SK-N-SH treated with all-trans-retinoic acid at 6 μM for 48 hours (cell line): Measurements from ENCODE around the gene NTM.

Source experiments
- ATAC-seq: fragments of 200-7000 bp; cut with Tn5 transposase; 3 replicates; pipeline ENCODE4 v1.9.1; 2020; ENCODE audit warnings: mild to moderate bottlenecking, moderate library complexity
- ARNTL ChIP-seq: fragments of 450-650 bp; formaldehyde crosslinking; IDR thresholded peaks from 2 replicates; pipeline ENCODE4 v1.5.0; 2020; ENCODE audit warnings: low read depth, mild to moderate bottlenecking, moderate library complexity, borderline replicate concordance
- BACH2 ChIP-seq: fragments of 250-450 bp; sonication (Bioruptor Pico); IDR thresholded peaks from 2 replicates; pipeline ENCODE4 v1.9.0; 2021; ENCODE audit warnings: mild to moderate bottlenecking, borderline replicate concordance
- ESRRG ChIP-seq: fragments of 250-450 bp; sonication (Bioruptor Pico); IDR thresholded peaks from 2 replicates; pipeline ENCODE4 v1.6.1; 2021; ENCODE audit warnings: mild to moderate bottlenecking
- GLIS3 ChIP-seq: fragments of 250-450 bp; sonication (Bioruptor Pico); IDR thresholded peaks from 2 replicates; pipeline ENCODE4 v1.5.0; 2020; ENCODE audit warnings: mild to moderate bottlenecking, moderate library complexity
- ISL1 ChIP-seq: fragments of 250-450 bp; sonication (Bioruptor Pico); IDR thresholded peaks from 2 replicates; pipeline ENCODE4 v2.1.2; 2022; ENCODE audit warnings: mild to moderate bottlenecking, moderate library complexity
- OSR1 ChIP-seq: fragments of 250-450 bp; sonication (Bioruptor Pico); IDR thresholded peaks from 2 replicates; pipeline ENCODE4 v1.8.0; 2022; ENCODE audit warnings: moderate library complexity, mild to moderate bottlenecking, inconsistent platforms
- PPARA ChIP-seq: fragments of 250-450 bp; sonication (Bioruptor Pico); IDR thresholded peaks from 2 replicates; pipeline ENCODE4 v1.5.0; 2020; ENCODE audit warnings: mild to moderate bottlenecking, borderline replicate concordance
- RARB ChIP-seq: fragments of 250-450 bp; sonication (Bioruptor Pico); IDR thresholded peaks from 2 replicates; pipeline ENCODE4 v1.8.0; 2021; ENCODE audit warnings: mild to moderate bottlenecking, moderate library complexity
- SNAI2 ChIP-seq: fragments of 250-450 bp; sonication (Bioruptor Pico); IDR thresholded peaks from 2 replicates; pipeline ENCODE4 v1.5.0; 2020; ENCODE audit warnings: mild to moderate bottlenecking, moderate library complexity
- TCF4 ChIP-seq: fragments of 250-450 bp; sonication (Bioruptor Pico); IDR thresholded peaks from 2 replicates; pipeline ENCODE4 v1.8.0; 2021; ENCODE audit warnings: mild to moderate bottlenecking, moderate library complexity, borderline replicate concordance
- TOX ChIP-seq: fragments of 250-450 bp; sonication (Bioruptor Pico); IDR thresholded peaks from 2 replicates; pipeline ENCODE4 v1.8.0; 2021; ENCODE audit warnings: mild to moderate bottlenecking, moderate library complexity, borderline replicate concordance
- ZC3H10 ChIP-seq: fragments of 250-450 bp; sonication (Bioruptor Pico); IDR thresholded peaks from 2 replicates; pipeline ENCODE4 v1.5.1; 2021; ENCODE audit warnings: mild to moderate bottlenecking, moderate library complexity
- ZFP3 ChIP-seq: fragments of 250-450 bp; sonication (Bioruptor Pico); IDR thresholded peaks from 2 replicates; pipeline ENCODE4 v1.5.0; 2020; ENCODE audit warnings: mild to moderate bottlenecking, moderate library complexity
- ZNF565 ChIP-seq: fragments of 450-650 bp; formaldehyde crosslinking; conservative IDR thresholded peaks from 2 replicates; pipeline ENCODE4 v1.5.0; 2020; ENCODE audit warnings: low read depth, mild to moderate bottlenecking, moderate library complexity
- ZNF70 ChIP-seq: fragments of 450-650 bp; formaldehyde crosslinking; IDR thresholded peaks from 2 replicates; pipeline ENCODE4 v1.5.0; 2020; ENCODE audit warnings: mild to moderate bottlenecking, moderate library complexity
- ZNF8 ChIP-seq: fragments of 450-650 bp; formaldehyde crosslinking; IDR thresholded peaks from 2 replicates; pipeline ENCODE4 v1.5.0; 2020; ENCODE audit warnings: mild to moderate bottlenecking, moderate library complexity
- TF ChIP-seq, protein P1 (sequence below): fragments of 250-450 bp; sonication (Bioruptor Pico); IDR thresholded peaks from 2 replicates; pipeline ENCODE4 v1.8.0; 2021; ENCODE audit warnings: low read depth, mild to moderate bottlenecking, moderate library complexity, borderline replicate concordance
- TF ChIP-seq, protein P2 (sequence below): fragments of 250-450 bp; sonication (Bioruptor Pico); IDR thresholded peaks from 2 replicates; pipeline ENCODE4 v1.8.0; 2020; ENCODE audit warnings: mild to moderate bottlenecking, moderate library complexity, borderline replicate concordance
- TF ChIP-seq, protein P3 (sequence below): fragments of 250-450 bp; sonication (Bioruptor Pico); IDR thresholded peaks from 2 replicates; pipeline ENCODE4 v1.5.1; 2020; ENCODE audit warnings: low read depth, mild to moderate bottlenecking, moderate library complexity
- TF ChIP-seq, protein P4 (sequence below): fragments of 250-450 bp; sonication (Bioruptor Pico); IDR thresholded peaks from 2 replicates; pipeline ENCODE4 v1.5.1; 2021; ENCODE audit warnings: mild to moderate bottlenecking, moderate library complexity

NTM gene

DNA sequence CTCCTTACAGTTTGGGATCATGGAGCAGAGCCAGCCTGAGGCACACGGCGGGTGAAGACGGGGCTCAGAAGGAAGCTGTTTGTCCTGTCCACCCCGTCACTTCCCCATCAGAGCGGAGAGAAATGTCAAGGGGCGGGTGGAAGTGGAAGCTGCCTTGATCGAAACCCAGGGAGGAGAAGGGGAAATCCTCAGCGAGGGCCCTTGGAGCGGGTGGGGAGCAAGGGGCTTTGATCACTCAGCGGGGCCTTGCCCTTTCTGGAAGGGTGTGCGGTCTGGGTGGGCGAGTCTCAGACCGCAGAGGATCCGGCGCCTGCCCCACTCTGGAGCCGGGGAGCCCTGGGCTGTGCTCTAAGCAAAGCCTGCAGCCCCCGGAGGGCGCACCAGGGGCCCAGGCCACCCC, 320.4 kb downstream of the NTM start:
- ATAC-seq: no peak
- TF ChIP-seq, protein P1, sequence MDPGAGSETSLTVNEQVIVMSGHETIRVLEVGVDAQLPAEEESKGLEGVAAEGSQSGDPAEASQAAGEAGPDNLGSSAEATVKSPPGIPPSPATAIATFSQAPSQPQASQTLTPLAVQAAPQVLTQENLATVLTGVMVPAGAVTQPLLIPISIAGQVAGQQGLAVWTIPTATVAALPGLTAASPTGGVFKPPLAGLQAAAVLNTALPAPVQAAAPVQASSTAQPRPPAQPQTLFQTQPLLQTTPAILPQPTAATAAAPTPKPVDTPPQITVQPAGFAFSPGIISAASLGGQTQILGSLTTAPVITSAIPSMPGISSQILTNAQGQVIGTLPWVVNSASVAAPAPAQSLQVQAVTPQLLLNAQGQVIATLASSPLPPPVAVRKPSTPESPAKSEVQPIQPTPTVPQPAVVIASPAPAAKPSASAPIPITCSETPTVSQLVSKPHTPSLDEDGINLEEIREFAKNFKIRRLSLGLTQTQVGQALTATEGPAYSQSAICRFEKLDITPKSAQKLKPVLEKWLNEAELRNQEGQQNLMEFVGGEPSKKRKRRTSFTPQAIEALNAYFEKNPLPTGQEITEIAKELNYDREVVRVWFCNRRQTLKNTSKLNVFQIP: no peak
- TF ChIP-seq PPARA (CRISPR knock-in tag): no peak
- TF ChIP-seq RARB (CRISPR knock-in tag): no peak
- no peak for TF ChIP-seq ZNF8
- TF ChIP-seq, protein P2, sequence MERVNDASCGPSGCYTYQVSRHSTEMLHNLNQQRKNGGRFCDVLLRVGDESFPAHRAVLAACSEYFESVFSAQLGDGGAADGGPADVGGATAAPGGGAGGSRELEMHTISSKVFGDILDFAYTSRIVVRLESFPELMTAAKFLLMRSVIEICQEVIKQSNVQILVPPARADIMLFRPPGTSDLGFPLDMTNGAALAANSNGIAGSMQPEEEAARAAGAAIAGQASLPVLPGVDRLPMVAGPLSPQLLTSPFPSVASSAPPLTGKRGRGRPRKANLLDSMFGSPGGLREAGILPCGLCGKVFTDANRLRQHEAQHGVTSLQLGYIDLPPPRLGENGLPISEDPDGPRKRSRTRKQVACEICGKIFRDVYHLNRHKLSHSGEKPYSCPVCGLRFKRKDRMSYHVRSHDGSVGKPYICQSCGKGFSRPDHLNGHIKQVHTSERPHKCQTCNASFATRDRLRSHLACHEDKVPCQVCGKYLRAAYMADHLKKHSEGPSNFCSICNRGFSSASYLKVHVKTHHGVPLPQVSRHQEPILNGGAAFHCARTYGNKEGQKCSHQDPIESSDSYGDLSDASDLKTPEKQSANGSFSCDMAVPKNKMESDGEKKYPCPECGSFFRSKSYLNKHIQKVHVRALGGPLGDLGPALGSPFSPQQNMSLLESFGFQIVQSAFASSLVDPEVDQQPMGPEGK: no peak
- no peak for TF ChIP-seq GLIS3 (CRISPR knock-in tag)
- no peak for TF ChIP-seq ESRRG (CRISPR knock-in tag)
- TF ChIP-seq TOX (CRISPR knock-in tag): no peak
- TF ChIP-seq BACH2: no peak
- TF ChIP-seq ZNF70 (CRISPR knock-in tag): no peak
- TF ChIP-seq ISL1 (CRISPR knock-in tag): no peak
- no peak for TF ChIP-seq OSR1 (CRISPR knock-in tag)
- TF ChIP-seq ZC3H10: no peak
- TF ChIP-seq TCF4 (CRISPR knock-in tag): no peak
- TF ChIP-seq, protein P3, sequence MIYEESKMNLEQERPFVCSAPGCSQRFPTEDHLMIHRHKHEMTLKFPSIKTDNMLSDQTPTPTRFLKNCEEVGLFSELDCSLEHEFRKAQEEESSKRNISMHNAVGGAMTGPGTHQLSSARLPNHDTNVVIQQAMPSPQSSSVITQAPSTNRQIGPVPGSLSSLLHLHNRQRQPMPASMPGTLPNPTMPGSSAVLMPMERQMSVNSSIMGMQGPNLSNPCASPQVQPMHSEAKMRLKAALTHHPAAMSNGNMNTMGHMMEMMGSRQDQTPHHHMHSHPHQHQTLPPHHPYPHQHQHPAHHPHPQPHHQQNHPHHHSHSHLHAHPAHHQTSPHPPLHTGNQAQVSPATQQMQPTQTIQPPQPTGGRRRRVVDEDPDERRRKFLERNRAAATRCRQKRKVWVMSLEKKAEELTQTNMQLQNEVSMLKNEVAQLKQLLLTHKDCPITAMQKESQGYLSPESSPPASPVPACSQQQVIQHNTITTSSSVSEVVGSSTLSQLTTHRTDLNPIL (CRISPR knock-in tag): no peak

DNA sequence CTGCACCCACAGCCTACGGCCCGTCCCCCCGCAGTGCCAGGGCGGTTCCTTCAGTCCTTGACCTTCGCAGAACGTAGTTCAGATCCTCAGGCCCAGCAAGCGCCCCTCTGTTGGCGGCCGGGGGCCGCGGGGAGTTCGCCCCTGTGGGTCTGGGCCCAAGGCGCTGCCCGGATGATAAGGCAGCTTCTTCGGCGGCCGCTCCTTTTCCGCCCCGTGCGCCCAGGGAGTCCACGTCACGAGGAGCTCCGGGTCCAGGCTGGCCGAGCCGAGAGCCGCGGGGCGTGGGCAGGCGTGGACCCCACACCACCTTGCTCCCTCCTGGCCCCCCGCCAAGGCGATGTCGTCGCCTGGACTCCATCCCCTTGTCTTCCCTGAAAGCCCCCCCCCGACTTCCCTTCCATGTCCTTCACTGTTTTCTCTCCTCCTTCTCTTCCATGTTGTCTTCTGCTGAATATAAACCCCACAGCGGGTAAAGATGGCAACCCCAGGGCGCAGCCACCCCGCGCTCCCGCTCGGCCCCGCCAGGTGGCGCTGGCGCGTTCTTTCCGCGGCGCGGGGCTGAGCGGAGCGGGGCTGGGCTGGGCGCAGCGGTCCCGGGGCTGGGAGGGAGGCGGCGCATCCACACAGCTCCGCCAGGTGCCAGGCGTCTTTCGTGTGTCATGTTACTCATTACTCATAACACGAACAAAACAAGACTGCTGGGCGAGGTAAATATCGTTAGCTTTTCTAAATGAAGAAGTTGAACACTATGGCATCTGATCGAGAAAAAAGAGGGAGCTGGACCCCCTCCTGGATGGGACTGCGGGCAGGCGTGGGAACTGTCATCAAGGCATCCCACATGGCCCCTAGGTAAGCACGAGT, 321.0 kb downstream of the NTM start:
- TF ChIP-seq ZFP3 (CRISPR knock-in tag) (no peak), BACH2 (no peak), ZNF70 (CRISPR knock-in tag) (no peak), OSR1 (CRISPR knock-in tag) (no peak), ZC3H10 (no peak), ZNF565 (CRISPR knock-in tag) (no peak), GLIS3 (CRISPR knock-in tag) (no peak), ARNTL (CRISPR knock-in tag) (no peak)
- TF ChIP-seq, protein P4, sequence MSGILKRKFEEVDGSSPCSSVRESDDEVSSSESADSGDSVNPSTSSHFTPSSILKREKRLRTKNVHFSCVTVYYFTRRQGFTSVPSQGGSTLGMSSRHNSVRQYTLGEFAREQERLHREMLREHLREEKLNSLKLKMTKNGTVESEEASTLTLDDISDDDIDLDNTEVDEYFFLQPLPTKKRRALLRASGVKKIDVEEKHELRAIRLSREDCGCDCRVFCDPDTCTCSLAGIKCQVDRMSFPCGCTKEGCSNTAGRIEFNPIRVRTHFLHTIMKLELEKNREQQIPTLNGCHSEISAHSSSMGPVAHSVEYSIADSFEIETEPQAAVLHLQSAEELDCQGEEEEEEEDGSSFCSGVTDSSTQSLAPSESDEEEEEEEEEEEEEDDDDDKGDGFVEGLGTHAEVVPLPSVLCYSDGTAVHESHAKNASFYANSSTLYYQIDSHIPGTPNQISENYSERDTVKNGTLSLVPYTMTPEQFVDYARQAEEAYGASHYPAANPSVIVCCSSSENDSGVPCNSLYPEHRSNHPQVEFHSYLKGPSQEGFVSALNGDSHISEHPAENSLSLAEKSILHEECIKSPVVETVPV: no peak
- TF ChIP-seq, all 23 proteins: peak for 0
- ATAC-seq: peak; percentile 87

DNA sequence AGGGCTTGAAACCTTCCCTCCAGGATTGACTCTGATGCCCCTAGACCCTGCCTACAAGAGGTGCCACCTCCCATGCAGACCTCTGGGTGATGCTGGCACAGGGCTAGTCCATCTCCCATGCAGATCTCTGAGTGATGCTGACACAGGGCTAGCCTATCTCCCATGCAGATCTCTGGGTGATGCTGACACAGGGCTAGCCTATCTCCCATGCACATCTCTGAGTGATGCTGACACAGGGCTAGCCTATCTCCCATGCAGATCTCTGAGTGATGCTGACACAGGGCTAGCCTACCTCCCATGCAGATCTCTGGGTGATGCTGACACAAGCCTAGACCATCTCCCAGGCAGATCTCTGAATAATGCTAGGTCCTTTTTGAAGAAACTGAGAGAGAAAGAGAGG, 321.7 kb downstream of the NTM start:
- ATAC-seq: no peak
- TF ChIP-seq TOX (CRISPR knock-in tag): no peak
- TF ChIP-seq ARNTL (CRISPR knock-in tag): no peak
- no peak for TF ChIP-seq BACH2
- TF ChIP-seq, protein P2: no peak
- no peak for TF ChIP-seq OSR1 (CRISPR knock-in tag)
- no peak for TF ChIP-seq ZNF8
- TF ChIP-seq SNAI2 (CRISPR knock-in tag): no peak
- no peak for TF ChIP-seq GLIS3 (CRISPR knock-in tag)
- TF ChIP-seq TCF4 (CRISPR knock-in tag): no peak
- no peak for TF ChIP-seq ZNF70 (CRISPR knock-in tag)
- TF ChIP-seq ZFP3 (CRISPR knock-in tag): no peak
- TF ChIP-seq, protein P1: no peak
